HG03457 (cell line): Measurements from ENCODE around the gene CLEC12A.

ENCODE experiments used
- ATAC-seq: cut with Tn5 transposase; IDR thresholded peaks from one replicate; pipeline ENCODE4 v1.9.1; 2021; ENCODE audit warnings: moderate number of reproducible peaks; ENCODE audit not compliant: unreplicated experiment

Gene CLEC12A

DNA sequence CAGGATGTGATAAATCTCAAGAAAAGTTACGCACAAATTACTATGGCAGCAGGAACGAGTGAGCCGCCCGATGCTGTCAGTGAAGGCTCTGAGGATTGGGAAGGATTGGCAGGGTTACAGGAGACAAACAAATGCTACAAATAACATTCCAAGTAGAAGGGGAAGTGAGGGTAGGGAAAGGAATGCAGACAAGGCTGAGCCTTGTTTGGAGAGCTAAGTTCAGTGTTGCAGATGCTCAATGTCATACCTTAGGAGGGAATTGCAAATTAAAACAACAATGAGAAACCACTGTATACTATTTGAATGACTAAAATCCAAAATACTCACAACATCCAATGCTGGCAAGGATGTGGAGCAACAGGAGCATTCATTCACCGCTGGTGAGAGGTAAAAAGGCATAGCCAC is 60.6 kb downstream of the CLEC12A start:
- ATAC-seq, result no peak

DNA sequence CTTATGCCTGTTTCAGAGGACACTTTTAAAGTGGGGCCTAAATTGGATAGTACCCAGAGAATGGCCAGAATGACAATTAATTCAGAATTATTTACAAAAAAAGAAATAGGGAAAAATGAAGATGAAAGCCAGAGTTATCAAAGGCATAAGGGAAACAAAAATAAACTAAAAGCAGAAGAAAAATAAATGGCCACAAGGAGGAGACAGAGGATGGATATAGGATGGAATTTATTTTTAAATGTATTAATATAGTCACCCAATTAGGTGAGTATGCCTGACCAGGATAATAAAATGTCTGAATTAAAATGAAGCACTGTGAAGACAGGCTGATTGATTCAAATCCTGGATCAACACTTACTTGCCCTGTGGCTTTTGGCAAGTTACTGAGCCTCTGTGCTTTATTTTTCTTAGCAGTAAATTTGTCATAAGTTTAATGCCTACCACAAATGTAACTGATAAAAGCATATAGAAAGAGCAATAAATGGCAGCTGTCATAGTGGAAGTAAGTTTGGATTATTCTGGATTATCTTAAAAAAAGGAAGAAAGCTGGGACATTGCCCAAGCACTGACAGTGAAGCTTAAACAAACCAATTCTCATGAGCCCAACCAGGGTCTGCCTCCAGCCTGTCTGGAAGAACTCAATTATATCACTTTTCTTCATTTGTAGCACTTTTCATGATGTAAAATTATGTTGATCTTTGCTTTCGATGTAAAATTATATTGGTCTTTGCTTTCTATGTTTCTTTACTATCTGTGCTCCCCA is 62.8 kb downstream of the CLEC12A start:
- ATAC-seq, result no peak
